K562 (cell line): Measurements from ENCODE around the gene MCEE. TPM values are rescaled to one million over a fixed set of nuclear protein-coding genes. Genes with fewer than 3 reads are reported as not detected.

Source experiments
- E2F5 ChIP-seq: sonication (generic); formaldehyde crosslinking; IDR thresholded peaks from 2 replicates; pipeline ENCODE4 v1.8.0; 2022; ENCODE audit warnings: mild to moderate bottlenecking, missing genetic modification reagents
- EGR1 ChIP-seq: fragments of 450-650 bp; conservative IDR thresholded peaks from 2 replicates; pipeline ENCODE4 v1.6.1; 2017; ENCODE audit warnings: mild to moderate bottlenecking
- FOXP1 ChIP-seq: sonication (generic); formaldehyde crosslinking; IDR thresholded peaks from 2 replicates; pipeline ENCODE4 v1.8.0; 2022; ENCODE audit warnings: mild to moderate bottlenecking, missing genetic modification reagents
- HDAC2 ChIP-seq: fragments of 450-650 bp; IDR thresholded peaks from 2 replicates; pipeline ENCODE4 v1.6.1; 2016; ENCODE audit warnings: mild to moderate bottlenecking
- HMG20B ChIP-seq: fragments of 250-450 bp; sonication (Bioruptor Pico); IDR thresholded peaks from 2 replicates; pipeline ENCODE4 v1.5.0; 2021; ENCODE audit warnings: mild to moderate bottlenecking
- KLF6 ChIP-seq: fragments of 250-450 bp; sonication (Bioruptor Pico); IDR thresholded peaks from 2 replicates; pipeline ENCODE4 v1.4.0; 2020; ENCODE audit warnings: mild to moderate bottlenecking, moderate library complexity, borderline replicate concordance
- NFRKB ChIP-seq: fragments of 450-650 bp; IDR thresholded peaks from 2 replicates; pipeline ENCODE4 v1.6.1; 2016; ENCODE audit warnings: low read depth
- SMAD3 ChIP-seq: fragments of 450-650 bp; formaldehyde crosslinking; conservative IDR thresholded peaks from 2 replicates; pipeline ENCODE4 v1.4.0; 2020; ENCODE audit warnings: mild to moderate bottlenecking
- ZBTB2 ChIP-seq: fragments of 450-650 bp; IDR thresholded peaks from 2 replicates; pipeline ENCODE4 v1.6.1; 2016; ENCODE audit warnings: antibody characterized with exemption
- ZNF174 ChIP-seq: fragments of 250-450 bp; sonication (Bioruptor Pico); IDR thresholded peaks from 2 replicates; pipeline ENCODE4 v1.4.0; 2020; ENCODE audit warnings: mild to moderate bottlenecking
- polyA plus RNA-seq, 8 experiments: library from polyadenylated mRNA; depleted of rRNA in 4 of 8; stranded (reverse) in 5 of 8; unstranded in 3 of 8; fragments of >200 nt; fragmentation: Nextera tagmentation in 2 of 8; fragmentation: Illumina TruSeq in 1 of 8; extraction: Ambion mirVana in 2 of 8; extraction: Trizol in 1 of 8; gene quantifications; 2 replicates each; pipeline versions ENCODE4 v1.2.1 to v1.2.3, GENCODE V29; 2011 to 2014; ENCODE audit warnings: inconsistent platforms in 1 of 8, missing spikeins in 1 of 8
- total RNA-seq, 7 experiments: library from RNA; depleted of rRNA in 6 of 7; stranded (reverse); fragments of >200 nt in 6 of 7; fragmentation: Illumina TruSeq in 2 of 7; extraction: Trizol in 2 of 7; gene quantifications; 2 replicates each; pipeline versions ENCODE4 v1.2.1 to v1.2.3, GENCODE V29; 2011 to 2021; ENCODE audit warnings: low replicate concordance in 1 of 7
- TF ChIP-seq, protein P1 (sequence below): conservative IDR thresholded peaks from 2 replicates; pipeline ENCODE4 v1.6.1; 2011; ENCODE audit warnings: low read depth, mild to moderate bottlenecking, low read length; ENCODE audit not compliant: control insufficient read depth
- TF ChIP-seq, protein P2 (sequence below): fragments of 250-450 bp; sonication (Bioruptor Pico); IDR thresholded peaks from 2 replicates; pipeline ENCODE4 v1.5.0; 2021; ENCODE audit warnings: mild to moderate bottlenecking, borderline replicate concordance
- TF ChIP-seq, protein P3 (sequence below), 2 experiments: fragments of 450-650 bp; IDR thresholded peaks; 2 replicates each; pipeline ENCODE4 v1.6.1; 2016

The MCEE gene
- total and polyA plus RNA-seq, 9 of the 15 experiments (the other 6 are each of a cell fraction or from before 2014, with no cell fraction given), result 15.6 to 49.1 (median 24.5) TPM

DNA sequence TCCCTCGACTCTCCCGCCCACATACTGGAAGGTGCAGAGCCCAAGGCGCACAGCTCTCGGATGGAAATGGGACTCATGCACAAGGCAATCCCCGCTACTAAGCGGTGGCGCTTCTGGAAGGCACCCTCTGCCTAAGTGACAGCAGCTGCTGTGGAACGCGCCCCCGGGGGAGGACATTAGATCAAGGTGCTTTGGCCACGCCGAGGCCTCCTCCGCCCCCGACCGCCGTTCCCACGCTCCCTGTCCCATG is 202 bp downstream of the MCEE start (continued):
- TF ChIP-seq, protein P1, sequence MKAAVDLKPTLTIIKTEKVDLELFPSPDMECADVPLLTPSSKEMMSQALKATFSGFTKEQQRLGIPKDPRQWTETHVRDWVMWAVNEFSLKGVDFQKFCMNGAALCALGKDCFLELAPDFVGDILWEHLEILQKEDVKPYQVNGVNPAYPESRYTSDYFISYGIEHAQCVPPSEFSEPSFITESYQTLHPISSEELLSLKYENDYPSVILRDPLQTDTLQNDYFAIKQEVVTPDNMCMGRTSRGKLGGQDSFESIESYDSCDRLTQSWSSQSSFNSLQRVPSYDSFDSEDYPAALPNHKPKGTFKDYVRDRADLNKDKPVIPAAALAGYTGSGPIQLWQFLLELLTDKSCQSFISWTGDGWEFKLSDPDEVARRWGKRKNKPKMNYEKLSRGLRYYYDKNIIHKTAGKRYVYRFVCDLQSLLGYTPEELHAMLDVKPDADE, result 0 out of 2 replicates have a peak, but pooled peaks have one; percentile 41
- TF ChIP-seq HDAC2 (peak; percentile 18; the same call in 1 of the 2 replicates), FOXP1 (CRISPR knock-in tag) (peak; percentile 70; the same call in 1 of the 2 replicates), HMG20B (no peak), E2F5 (CRISPR knock-in tag) (no peak), EGR1 (peak; percentile 71), SMAD3 (no peak), KLF6 (CRISPR knock-in tag) (no peak), NFRKB (no peak; the same call in none of the 2 replicates), ZBTB2 (0 out of 2 replicates have a peak, but pooled peaks have one; percentile 19), ZNF174 (CRISPR knock-in tag) (no peak)
- TF ChIP-seq, protein P2, sequence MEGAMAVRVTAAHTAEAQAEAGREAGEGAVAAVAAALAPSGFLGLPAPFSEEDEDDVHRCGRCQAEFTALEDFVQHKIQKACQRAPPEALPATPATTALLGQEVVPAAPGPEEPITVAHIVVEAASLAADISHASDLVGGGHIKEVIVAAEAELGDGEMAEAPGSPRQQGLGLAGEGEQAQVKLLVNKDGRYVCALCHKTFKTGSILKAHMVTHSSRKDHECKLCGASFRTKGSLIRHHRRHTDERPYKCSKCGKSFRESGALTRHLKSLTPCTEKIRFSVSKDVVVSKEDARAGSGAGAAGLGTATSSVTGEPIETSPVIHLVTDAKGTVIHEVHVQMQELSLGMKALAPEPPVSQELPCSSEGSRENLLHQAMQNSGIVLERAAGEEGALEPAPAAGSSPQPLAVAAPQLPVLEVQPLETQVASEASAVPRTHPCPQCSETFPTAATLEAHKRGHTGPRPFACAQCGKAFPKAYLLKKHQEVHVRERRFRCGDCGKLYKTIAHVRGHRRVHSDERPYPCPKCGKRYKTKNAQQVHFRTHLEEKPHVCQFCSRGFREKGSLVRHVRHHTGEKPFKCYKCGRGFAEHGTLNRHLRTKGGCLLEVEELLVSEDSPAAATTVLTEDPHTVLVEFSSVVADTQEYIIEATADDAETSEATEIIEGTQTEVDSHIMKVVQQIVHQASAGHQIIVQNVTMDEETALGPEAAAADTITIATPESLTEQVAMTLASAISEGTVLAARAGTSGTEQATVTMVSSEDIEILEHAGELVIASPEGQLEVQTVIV (CRISPR knock-in tag), result peak; percentile 59; the same call in 1 of the 2 replicates
- TF ChIP-seq, protein P3, sequence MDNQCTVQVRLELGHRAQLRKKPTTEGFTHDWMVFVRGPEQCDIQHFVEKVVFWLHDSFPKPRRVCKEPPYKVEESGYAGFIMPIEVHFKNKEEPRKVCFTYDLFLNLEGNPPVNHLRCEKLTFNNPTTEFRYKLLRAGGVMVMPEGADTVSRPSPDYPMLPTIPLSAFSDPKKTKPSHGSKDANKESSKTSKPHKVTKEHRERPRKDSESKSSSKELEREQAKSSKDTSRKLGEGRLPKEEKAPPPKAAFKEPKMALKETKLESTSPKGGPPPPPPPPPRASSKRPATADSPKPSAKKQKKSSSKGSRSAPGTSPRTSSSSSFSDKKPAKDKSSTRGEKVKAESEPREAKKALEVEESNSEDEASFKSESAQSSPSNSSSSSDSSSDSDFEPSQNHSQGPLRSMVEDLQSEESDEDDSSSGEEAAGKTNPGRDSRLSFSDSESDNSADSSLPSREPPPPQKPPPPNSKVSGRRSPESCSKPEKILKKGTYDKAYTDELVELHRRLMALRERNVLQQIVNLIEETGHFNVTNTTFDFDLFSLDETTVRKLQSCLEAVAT (IDR thresholded peaks at IDR 0.05), result peak in 1 of 2 experiments; percentile 76; a peak in 2 of 4 replicates
